Measurements from ENCODE around the gene PRR36.

Gene PRR36

GRCh38 chr19:7873304-7874075 is 700 bp downstream of the PRR36 start:
- H3K4me3 ChIP-seq (ENCODE audit: low read depth, low read length) = peak overlapping the region; percentile 45

GRCh38 chr19:7872306-7873204 is 1.6 kb downstream of the PRR36 start:
- no peak overlapping the region for H3K4me3 ChIP-seq (ENCODE audit: low read depth, low read length)

GRCh38 chr19:7871437-7872305 is 2.5 kb downstream of the PRR36 start:
- H3K4me3 ChIP-seq (ENCODE audit: low read depth, low read length) = no peak overlapping the region

- H3K4me3 ChIP-seq (ENCODE audit: low read depth, low read length) = no peak overlapping the region
Observed at GRCh38 chr19:7870571-7871436, 3.4 kb downstream of the PRR36 start.

- H3K4me3 ChIP-seq (ENCODE audit: low read depth, low read length) = peak overlapping the region; percentile 1
Observed at GRCh38 chr19:7869910-7870511, 4.2 kb downstream of the PRR36 start.

GRCh38 chr19:7869453-7869909 is 4.7 kb downstream of the PRR36 start:
- H3K4me3 ChIP-seq (ENCODE audit: low read depth, low read length) = peak overlapping the region; percentile 1

- H3K4me3 ChIP-seq (ENCODE audit: low read depth, low read length) = peak overlapping the region; percentile 50
Observed at GRCh38 chr19:7868671-7869452, 5.3 kb downstream of the PRR36 start.

- H3K4me3 ChIP-seq (ENCODE audit: low read depth, low read length) = peak overlapping the region; percentile 50
Observed at GRCh38 chr19:7868326-7868670, 5.9 kb downstream of the PRR36 start.

GRCh38 chr19:7867092-7867844 is 6.9 kb downstream of the PRR36 start:
- no peak overlapping the region for H3K4me3 ChIP-seq (ENCODE audit: low read depth, low read length)

GRCh38 chr19:7866399-7867091 is 7.6 kb downstream of the PRR36 start:
- H3K4me3 ChIP-seq (ENCODE audit: low read depth, low read length) = no peak overlapping the region

- H3K4me3 ChIP-seq (ENCODE audit: low read depth, low read length) = no peak overlapping the region
Observed at GRCh38 chr19:7865262-7865911, 8.8 kb downstream of the PRR36 start.

GRCh38 chr19:7864690-7865074 is 9.5 kb downstream of the PRR36 start:
- no peak overlapping the region for H3K4me3 ChIP-seq (ENCODE audit: low read depth, low read length)

GRCh38 chr19:7863971-7864689 is 10.1 kb downstream of the PRR36 start:
- no peak overlapping the region for H3K4me3 ChIP-seq (ENCODE audit: low read depth, low read length)

- peak overlapping the region; percentile 46 for H3K4me3 ChIP-seq (ENCODE audit: low read depth, low read length)
Observed at GRCh38 chr19:7863157-7863970, 10.8 kb downstream of the PRR36 start.

GRCh38 chr19:7862413-7862951 is 11.7 kb downstream of the PRR36 start:
- peak overlapping the region; percentile 47 for H3K4me3 ChIP-seq (ENCODE audit: low read depth, low read length)
